HG02852 (cell line): ENCODE measurements around the gene NSMF.

Experiments
- ATAC-seq: cut with Tn5 transposase; IDR thresholded peaks from one replicate; pipeline ENCODE4 v1.9.1; 2021; ENCODE audit warnings: mild to moderate bottlenecking, moderate library complexity; ENCODE audit not compliant: unreplicated experiment

NSMF gene

GRCh38 chr9:137492464-137493363 is 33.6 kb upstream of the NSMF start:
- ATAC-seq = no peak

GRCh38 chr9:137491735-137492432 is 32.8 kb upstream of the NSMF start:
- ATAC-seq = no peak

- ATAC-seq = no peak
Observed at GRCh38 chr9:137490532-137491186, 31.5 kb upstream of the NSMF start.

DNA sequence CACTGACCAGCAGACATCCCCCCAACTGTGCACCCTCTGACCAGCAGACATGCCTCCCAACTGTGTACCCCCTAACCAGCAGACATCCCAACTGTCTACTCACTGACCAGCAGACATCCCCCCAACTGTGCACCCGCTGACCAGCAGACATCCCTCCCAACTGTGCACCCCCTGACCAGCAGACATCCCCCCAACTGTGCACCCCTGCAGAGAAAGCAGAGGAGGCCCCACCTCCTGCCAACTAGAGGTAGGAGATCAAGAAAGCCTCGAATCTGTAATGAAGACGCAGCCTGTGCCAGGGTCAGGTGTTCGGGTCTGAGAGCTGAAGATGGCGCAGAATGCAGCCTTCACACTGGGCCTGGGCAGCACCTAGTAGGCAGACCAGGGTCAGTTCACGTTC is 29.8 kb upstream of the NSMF start:
- no peak for ATAC-seq

GRCh38 chr9:137488327-137488653 is 29.2 kb upstream of the NSMF start:
- no peak for ATAC-seq

GRCh38 chr9:137487454-137488326 is 28.6 kb upstream of the NSMF start:
- ATAC-seq = no peak

- ATAC-seq = no peak
Observed at GRCh38 chr9:137486545-137487453, 27.7 kb upstream of the NSMF start.

GRCh38 chr9:137486141-137486490 is 27.0 kb upstream of the NSMF start:
- no peak for ATAC-seq

GRCh38 chr9:137485343-137486140 is 26.4 kb upstream of the NSMF start:
- ATAC-seq = no peak

DNA sequence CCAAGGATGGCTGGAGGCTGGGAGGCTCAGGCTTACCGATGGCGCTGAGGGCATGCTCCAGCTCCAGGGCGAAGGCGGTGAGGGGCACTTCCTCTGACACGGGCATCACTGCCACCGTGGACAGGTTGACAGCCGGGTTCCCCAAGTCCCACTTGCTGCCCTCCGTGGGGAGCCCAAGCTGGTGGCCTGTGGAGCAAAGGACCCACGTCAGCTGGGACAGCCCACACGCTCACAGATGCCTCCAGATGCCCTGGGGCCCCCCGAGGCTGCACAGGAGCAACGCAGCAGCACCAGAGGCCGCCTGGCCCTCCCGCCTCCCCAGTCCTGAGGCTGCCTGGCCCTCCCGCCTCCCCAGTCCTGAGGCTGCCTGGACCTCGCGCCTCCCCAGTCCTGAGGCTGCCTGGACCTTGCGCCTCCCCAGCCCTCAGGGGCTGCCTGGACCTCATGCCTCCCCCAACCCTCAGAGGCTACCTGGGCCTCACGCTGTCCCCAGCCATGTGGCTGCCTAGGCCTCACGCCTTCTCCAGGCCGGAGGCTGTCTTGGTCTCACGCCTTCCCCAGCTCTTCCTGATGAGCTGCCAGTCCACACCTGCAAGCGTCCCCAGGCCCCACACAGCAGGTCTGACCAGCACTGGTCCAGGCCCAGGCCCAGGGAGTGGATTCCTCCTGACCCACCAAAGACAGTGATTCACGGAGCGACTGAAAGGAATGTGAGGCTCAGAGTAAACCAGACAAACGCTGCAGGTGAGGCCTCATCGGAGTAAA is 25.6 kb upstream of the NSMF start:
- no peak for ATAC-seq

DNA sequence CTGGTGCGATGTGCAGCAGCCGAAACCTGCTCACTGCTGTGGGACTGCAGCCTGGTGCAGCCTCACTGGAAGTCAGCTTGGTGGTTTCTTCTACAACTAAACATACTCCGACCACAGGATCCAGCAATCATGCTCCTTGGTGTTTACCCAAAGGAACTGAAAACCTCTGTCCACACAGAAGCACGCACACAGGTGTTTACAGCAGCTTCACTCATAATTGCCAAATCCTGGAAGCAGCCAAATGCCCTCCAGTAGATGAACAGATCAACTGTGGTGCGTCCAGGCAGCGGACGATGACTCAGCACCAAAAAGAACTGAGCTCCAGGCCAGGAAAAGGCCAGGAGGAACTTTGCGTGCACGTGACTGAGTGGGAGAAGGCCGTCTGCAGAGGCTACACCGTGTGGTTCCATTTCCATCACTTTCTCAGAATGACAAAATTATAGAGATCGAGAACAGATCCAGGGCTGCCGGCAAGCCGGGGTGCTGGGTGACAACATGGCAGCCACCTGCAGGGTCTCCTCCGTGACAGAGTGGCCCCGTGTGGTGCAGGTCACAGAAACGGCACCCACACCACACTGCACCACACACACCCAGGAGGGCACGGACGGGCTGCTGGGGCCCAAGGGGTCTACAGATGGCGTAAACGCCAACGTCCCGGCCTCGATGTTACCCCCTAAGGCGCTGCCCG is 23.1 kb upstream of the NSMF start:
- no peak for ATAC-seq

DNA sequence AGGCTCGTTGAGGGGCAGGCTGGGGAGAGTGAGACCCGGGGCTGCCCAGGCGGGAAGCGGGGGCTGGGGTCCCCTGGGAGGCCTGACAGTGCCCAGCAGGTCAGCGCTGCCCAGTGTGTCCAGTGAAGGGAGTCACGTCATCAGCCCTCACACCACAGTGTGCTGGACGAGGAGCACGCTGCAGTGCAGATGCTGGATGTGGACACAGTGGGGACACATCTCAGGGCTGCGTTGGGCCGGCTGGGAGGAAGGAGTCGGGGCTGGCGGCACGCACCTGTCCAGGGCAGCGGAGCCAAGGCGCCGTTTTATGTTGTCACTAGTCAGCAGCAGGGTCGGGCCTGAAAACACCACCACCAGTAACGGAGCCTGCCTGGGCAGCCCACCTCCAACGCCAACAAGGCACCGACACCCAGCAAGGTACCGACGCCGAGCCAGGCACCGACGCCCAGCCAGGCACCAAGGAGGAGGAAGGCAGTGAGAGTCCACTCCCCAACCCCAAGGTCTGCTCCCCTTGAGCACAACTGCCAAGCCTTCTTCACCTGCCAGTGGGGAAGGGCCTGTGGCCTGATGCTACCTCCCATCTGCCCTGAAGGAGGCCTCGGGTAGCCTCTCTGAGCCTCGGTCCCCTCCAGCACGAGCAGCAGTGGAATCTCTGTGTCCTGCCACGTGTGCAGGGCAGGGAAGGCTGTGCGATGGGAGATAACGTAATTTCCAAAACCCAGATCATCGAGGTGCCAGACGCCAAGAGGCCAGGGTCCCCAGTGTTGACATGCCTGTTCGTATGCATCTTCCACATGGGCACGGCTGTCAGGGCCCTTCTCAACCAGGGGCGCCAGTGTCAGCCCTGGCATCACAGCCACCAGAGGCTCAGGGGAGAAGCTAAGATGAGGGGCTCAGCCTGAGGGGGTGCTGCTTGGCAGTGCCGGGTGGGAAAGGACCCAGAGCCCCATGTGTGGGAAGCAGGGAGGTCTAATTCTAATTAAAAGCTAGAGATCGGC is 21.9 kb upstream of the NSMF start:
- ATAC-seq = no peak

DNA sequence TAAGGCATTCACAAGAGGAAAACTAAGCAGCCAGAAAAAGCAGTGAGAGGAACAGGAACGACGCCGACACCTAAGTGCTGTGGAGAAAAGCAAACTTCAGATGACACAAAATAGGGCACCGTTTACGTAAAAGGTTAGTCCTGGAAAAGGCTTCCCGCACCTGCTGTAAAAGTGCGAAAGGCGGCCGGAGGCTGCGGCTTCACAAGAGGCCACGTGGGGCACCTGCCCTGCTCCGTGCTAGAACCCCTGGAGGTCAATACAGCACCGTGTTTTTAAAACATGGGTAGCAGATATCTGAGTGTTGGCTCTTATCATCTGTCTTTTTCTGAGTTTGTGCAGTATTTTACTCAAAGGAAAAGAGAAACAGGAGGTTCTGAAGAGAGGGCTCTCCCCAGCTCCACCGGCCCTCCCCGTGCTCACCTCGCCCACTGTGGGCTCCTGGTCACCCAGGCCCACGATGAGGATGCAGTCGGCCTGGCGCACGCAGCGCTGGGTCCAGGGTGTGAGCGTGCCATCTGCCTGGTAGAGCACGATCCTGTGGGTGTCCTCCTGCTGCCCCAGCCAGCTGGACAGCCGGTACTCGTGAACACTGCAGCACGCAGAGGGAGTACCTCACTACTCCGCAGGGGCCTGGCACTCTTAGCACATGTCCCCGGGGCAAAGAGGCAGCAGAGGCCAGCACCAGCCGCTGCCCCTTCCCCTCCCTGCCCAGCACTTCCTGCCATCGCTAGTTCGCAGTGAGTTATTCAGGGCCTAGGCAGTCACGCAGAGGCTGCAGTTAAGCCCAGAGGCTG is 21.0 kb upstream of the NSMF start:
- no peak for ATAC-seq

GRCh38 chr9:137478962-137479861 is 20.1 kb upstream of the NSMF start:
- ATAC-seq = no peak

GRCh38 chr9:137478613-137478961 is 19.5 kb upstream of the NSMF start:
- no peak for ATAC-seq
